ENCODE data around the gene SRGAP3.

Gene SRGAP3

DNA sequence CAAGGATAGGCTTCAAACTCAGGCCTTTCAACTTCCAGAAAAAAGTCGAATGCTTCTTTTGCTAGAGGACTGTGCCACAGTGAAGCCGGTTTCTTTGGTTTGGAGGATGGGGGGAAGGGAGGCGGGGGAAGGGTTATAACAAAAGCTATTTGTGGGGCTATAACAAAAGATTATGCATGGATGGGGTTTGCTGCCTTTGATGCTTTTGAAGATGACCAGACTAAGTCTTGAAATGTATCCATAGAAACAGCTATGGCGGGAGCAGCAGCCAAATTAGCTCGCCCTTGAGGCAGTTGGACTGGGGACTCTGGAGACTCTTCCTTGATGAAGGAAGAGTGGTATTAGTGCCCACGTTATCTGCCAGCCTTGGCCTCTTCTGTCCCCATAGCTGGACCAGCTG lies 47.5 kb downstream of the SRGAP3 start:
- no peak overlapping the region for H3K9ac ChIP-seq (ENCODE audit: low read length)
- no peaks in the 10 kb centered on the region for H3K27me3 ChIP-seq (ENCODE audit: control insufficient read depth, insufficient read depth, low read length)
- H3K4me3 ChIP-seq (ENCODE audit: low read depth, low read length) = no peak overlapping the region
- H3K36me3 ChIP-seq (ENCODE audit: control insufficient read depth, insufficient read depth, low read length) = no peaks in the 10 kb centered on the region
- no peak overlapping the region for H3K27ac ChIP-seq (ENCODE audit: low read depth, low read length)
- peaks cover 32% of the 10 kb centered on the region for H3K4me1 ChIP-seq (ENCODE audit: control insufficient read depth, insufficient read depth, low read length)
- no peaks in the 10 kb centered on the region for H3K9me3 ChIP-seq (ENCODE audit: control insufficient read depth, insufficient read depth, low read depth, low read length)

DNA sequence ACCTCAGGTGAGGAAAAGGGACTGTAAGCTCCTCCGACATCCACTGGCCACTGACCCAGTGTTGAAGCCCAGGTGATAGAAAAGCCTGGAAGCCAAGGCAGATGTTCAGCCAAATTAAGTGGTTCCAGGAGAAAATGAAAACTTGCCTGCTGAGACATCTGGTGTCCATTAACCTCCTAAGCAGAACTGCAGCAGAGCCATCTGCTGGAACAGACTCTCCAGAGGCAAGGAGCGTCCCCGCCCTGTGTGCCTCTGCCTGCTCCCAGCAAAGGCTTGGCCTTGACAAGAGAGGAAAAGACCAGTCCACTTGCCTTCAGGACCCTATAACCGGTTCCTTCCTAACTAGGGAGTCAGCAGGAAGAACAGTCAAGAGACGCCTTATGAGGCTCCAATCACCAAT lies 48.2 kb downstream of the SRGAP3 start:
- Histone ChIP-seq H3K36me3 (ENCODE audit: control insufficient read depth, insufficient read depth, low read length) (no peaks in the 10 kb centered on the region), H3K4me1 (ENCODE audit: control insufficient read depth, insufficient read depth, low read length) (peaks cover 32% of the 10 kb centered on the region), H3K4me3 (ENCODE audit: low read depth, low read length) (no peak overlapping the region), H3K27me3 (ENCODE audit: control insufficient read depth, insufficient read depth, low read length) (no peaks in the 10 kb centered on the region), H3K27ac (ENCODE audit: low read depth, low read length) (no peak overlapping the region), H3K9ac (ENCODE audit: low read length) (no peak overlapping the region), H3K9me3 (ENCODE audit: control insufficient read depth, insufficient read depth, low read depth, low read length) (no peaks in the 10 kb centered on the region)

DNA sequence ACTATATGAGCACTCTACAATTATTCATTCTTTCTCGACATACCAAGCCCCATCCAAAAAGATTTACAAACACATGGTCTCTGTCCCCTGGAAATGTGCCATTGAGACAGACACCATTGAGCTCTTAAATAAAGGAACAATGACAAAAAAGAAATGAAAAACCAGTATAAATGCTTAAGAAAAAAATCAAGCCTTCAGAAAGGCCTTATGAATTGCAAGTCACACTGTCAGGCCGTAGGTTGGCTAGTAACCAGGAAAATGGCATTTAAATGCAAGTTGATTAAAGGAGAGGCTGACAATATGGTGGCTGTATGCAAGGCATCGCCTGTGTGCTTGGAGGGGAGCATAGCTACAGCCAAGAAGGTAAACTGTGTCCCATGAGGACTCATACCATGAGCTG lies 49.7 kb downstream of the SRGAP3 start:
- no peaks in the 10 kb centered on the region for H3K27me3 ChIP-seq (ENCODE audit: control insufficient read depth, insufficient read depth, low read length)
- H3K9ac ChIP-seq (ENCODE audit: low read length) = no peak overlapping the region
- H3K9me3 ChIP-seq (ENCODE audit: control insufficient read depth, insufficient read depth, low read depth, low read length) = no peaks in the 10 kb centered on the region
- no peak overlapping the region for H3K27ac ChIP-seq (ENCODE audit: low read depth, low read length)
- H3K4me1 ChIP-seq (ENCODE audit: control insufficient read depth, insufficient read depth, low read length) = peaks cover 30% of the 10 kb centered on the region
- H3K36me3 ChIP-seq (ENCODE audit: control insufficient read depth, insufficient read depth, low read length) = no peaks in the 10 kb centered on the region
- H3K4me3 ChIP-seq (ENCODE audit: low read depth, low read length) = no peak overlapping the region

DNA sequence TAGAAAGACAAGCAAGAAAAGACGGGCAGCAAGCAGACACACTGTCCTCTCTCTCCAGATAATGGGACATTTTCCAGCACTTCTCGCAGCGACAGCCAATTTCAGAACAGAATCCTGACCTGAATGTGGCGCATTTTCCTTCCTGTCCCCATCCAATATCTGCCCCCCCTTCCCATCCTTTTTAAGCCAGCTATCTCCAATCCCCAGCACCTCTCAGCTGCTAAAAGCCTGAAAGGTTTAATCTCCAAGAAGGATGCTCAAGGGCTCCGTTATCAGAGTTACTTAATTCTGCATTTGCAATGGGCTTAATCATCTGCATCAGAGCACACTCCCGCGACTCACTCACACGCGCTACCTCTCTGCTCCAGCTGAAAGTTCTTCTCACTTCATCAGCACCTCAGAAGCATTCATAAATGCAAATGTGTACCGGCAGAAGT lies 50.5 kb downstream of the SRGAP3 start:
- Histone ChIP-seq H3K27me3 (ENCODE audit: control insufficient read depth, insufficient read depth, low read length) (no peaks in the 10 kb centered on the region), H3K9me3 (ENCODE audit: control insufficient read depth, insufficient read depth, low read depth, low read length) (no peaks in the 10 kb centered on the region), H3K4me3 (ENCODE audit: low read depth, low read length) (no peak overlapping the region), H3K4me1 (ENCODE audit: control insufficient read depth, insufficient read depth, low read length) (peaks cover 22% of the 10 kb centered on the region), H3K36me3 (ENCODE audit: control insufficient read depth, insufficient read depth, low read length) (no peaks in the 10 kb centered on the region), H3K9ac (ENCODE audit: low read length) (no peak overlapping the region), H3K27ac (ENCODE audit: low read depth, low read length) (no peak overlapping the region)

DNA sequence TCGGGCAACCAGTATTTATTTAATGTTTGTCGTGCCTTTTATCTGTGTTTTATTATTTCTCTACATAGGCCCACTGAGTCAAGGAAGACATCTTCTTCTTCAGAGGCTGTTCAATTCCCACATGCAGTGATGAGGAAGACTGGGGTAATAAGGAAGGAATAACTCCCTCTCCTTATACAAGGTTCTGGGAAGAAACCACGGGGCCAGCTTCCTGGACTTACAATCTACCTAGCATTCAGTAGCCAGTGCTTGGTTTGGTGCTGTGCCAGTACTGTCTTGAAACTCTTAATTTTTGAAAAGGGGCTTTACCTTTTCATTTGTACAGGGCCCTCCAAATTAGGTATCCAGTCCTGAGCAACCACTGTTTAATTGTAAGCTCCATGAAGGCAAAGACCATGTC lies 51.2 kb downstream of the SRGAP3 start:
- Histone ChIP-seq H3K4me1 (ENCODE audit: control insufficient read depth, insufficient read depth, low read length) (peaks cover 20% of the 10 kb centered on the region), H3K36me3 (ENCODE audit: control insufficient read depth, insufficient read depth, low read length) (no peaks in the 10 kb centered on the region), H3K9me3 (ENCODE audit: control insufficient read depth, insufficient read depth, low read depth, low read length) (no peaks in the 10 kb centered on the region), H3K27me3 (ENCODE audit: control insufficient read depth, insufficient read depth, low read length) (no peaks in the 10 kb centered on the region), H3K27ac (ENCODE audit: low read depth, low read length) (no peak overlapping the region), H3K4me3 (ENCODE audit: low read depth, low read length) (no peak overlapping the region), H3K9ac (ENCODE audit: low read length) (no peak overlapping the region)

DNA sequence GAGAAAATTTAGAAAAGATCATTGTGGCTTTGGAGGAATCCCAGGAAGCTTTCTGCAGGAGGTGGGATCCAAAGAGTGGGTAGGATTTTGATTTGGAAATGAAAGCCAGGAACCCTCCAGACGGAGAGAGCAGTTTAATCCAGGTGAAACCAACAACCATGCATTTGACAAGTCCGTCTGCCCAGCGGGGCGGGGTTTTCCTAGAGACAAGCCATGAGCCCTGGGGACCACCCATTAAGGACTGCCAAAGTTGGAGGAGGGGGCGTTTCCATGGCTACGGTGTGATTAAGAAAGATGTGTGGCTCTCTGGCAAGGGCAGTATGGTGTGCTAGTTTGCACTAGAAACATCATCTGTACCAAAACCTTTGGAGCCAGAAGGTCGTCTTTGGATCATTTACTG lies 53.4 kb downstream of the SRGAP3 start:
- Histone ChIP-seq H3K27me3 (ENCODE audit: control insufficient read depth, insufficient read depth, low read length) (no peaks in the 10 kb centered on the region), H3K36me3 (ENCODE audit: control insufficient read depth, insufficient read depth, low read length) (no peaks in the 10 kb centered on the region), H3K4me1 (ENCODE audit: control insufficient read depth, insufficient read depth, low read length) (peaks cover 11% of the 10 kb centered on the region; the same call in 1 of the 2 replicates), H3K9me3 (ENCODE audit: control insufficient read depth, insufficient read depth, low read depth, low read length) (no peaks in the 10 kb centered on the region), H3K4me3 (ENCODE audit: low read depth, low read length) (no peak overlapping the region), H3K27ac (ENCODE audit: low read depth, low read length) (no peak overlapping the region), H3K9ac (ENCODE audit: low read length) (no peak overlapping the region)

DNA sequence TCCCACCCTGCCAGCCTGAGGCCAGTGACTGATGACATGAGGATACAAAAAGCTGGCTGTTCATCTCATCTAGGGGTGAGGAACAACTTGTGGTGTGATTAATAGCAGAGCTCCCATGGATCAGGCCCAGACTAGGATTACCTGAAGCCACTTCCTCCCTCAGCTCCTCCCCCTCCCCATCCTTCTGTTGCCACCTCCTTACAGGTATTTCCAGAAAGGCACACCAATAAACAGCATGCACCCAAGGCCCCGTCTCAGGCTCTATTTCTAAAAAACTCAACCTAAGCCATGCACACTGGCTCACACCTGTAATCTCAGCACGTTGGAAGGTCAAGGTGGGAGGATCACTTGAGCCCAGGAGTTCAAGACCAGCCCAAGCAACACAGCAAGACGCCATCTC lies 54.1 kb downstream of the SRGAP3 start:
- peaks cover 11% of the 10 kb centered on the region; the same call in 1 of the 2 replicates for H3K4me1 ChIP-seq (ENCODE audit: control insufficient read depth, insufficient read depth, low read length)
- H3K9me3 ChIP-seq (ENCODE audit: control insufficient read depth, insufficient read depth, low read depth, low read length) = no peaks in the 10 kb centered on the region
- no peaks in the 10 kb centered on the region for H3K27me3 ChIP-seq (ENCODE audit: control insufficient read depth, insufficient read depth, low read length)
- H3K27ac ChIP-seq (ENCODE audit: low read depth, low read length) = no peak overlapping the region
- H3K4me3 ChIP-seq (ENCODE audit: low read depth, low read length) = no peak overlapping the region
- no peak overlapping the region for H3K9ac ChIP-seq (ENCODE audit: low read length)
- no peaks in the 10 kb centered on the region for H3K36me3 ChIP-seq (ENCODE audit: control insufficient read depth, insufficient read depth, low read length)

DNA sequence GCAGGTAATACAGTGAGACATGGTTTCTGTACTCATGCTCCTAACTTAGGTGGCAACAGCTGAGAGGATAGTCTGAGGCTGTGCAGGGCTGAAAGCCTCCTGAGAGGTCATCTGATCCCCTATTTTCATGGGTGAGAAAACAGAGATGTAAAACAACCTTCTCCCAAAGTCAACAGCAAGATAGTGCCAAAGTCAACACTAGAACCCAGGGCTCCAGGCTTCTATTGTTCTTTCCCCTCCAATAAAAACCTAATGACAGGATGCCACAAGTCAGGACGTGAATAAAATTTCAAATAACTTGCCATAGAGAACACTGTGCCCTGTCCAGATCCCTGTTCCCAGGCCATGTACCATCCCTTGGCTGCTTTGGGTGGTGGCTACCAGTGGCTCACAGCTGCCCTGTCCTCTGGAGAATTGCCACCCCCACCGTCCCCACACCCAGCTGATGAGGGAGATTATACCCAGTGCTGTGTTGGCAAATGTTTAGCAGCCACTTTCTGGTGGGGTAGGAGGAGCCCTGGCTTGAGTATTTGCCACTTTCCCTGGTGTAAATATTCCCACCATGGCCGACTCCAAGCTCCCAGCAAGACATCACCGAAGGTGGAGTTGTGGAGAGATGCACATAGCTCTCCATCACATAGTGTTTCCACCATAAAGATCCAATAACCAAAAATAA lies 54.8 kb downstream of the SRGAP3 start:
- H3K27me3 ChIP-seq (ENCODE audit: control insufficient read depth, insufficient read depth, low read length) = no peaks in the 10 kb centered on the region
- H3K9me3 ChIP-seq (ENCODE audit: control insufficient read depth, insufficient read depth, low read depth, low read length) = no peaks in the 10 kb centered on the region
- no peak overlapping the region for H3K4me3 ChIP-seq (ENCODE audit: low read depth, low read length)
- H3K27ac ChIP-seq (ENCODE audit: low read depth, low read length) = no peak overlapping the region
- no peak overlapping the region for H3K9ac ChIP-seq (ENCODE audit: low read length)
- H3K36me3 ChIP-seq (ENCODE audit: control insufficient read depth, insufficient read depth, low read length) = no peaks in the 10 kb centered on the region
- H3K4me1 ChIP-seq (ENCODE audit: control insufficient read depth, insufficient read depth, low read length) = peaks cover 11% of the 10 kb centered on the region; the same call in 1 of the 2 replicates

DNA sequence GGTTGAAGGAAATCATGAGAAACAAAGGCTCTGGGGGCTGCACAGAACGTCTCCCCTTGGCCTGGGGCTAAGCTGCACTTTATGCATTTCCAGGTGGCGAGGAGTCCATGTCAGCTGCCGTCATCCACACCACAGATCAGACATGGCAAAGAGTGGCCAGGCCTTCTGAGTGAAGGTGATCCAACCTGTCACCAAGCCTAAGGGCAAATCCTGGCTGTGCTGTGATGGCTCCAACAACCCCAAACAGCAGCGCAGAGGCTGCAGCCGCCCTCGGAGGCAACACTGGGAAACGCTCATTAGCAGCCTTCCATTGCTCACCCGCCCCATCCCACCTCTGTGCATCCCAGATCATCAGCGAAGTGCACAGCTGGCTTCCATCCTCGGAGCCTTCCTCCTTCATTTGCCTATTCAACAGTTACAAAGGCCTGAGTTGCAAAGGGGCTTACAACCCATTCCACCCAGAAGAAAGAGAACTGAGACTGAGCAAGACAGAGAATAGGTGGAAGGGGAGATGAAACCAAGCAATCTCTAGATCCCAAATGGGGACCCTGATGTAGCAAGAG lies 55.7 kb downstream of the SRGAP3 start:
- peaks cover 6% of the 10 kb centered on the region; the same call in 1 of the 2 replicates for H3K4me1 ChIP-seq (ENCODE audit: control insufficient read depth, insufficient read depth, low read length)
- no peak overlapping the region for H3K27ac ChIP-seq (ENCODE audit: low read depth, low read length)
- no peaks in the 10 kb centered on the region for H3K27me3 ChIP-seq (ENCODE audit: control insufficient read depth, insufficient read depth, low read length)
- no peaks in the 10 kb centered on the region for H3K9me3 ChIP-seq (ENCODE audit: control insufficient read depth, insufficient read depth, low read depth, low read length)
- H3K36me3 ChIP-seq (ENCODE audit: control insufficient read depth, insufficient read depth, low read length) = no peaks in the 10 kb centered on the region
- no peak overlapping the region for H3K4me3 ChIP-seq (ENCODE audit: low read depth, low read length)
- no peak overlapping the region for H3K9ac ChIP-seq (ENCODE audit: low read length)

DNA sequence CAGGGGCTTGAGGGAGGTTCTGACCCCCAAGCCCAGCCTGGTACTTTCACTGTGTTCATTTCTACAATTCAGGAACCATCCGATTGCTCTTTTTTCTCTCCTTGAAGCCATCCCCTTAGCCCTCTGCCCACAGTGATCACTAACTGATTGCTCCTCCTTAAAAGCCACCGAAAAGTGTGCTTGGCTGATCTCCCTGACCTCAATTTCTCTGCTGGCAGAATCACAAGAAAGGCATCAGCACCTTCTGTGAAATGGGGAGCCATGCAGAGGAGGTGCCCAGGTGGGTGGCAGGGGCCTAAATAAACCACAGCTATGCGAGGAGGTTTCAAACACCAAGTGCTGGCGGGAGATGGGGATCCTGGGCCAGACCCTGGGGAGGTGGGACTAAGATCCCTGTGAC lies 56.2 kb downstream of the SRGAP3 start:
- Histone ChIP-seq H3K9ac (ENCODE audit: low read length) (no peak overlapping the region), H3K9me3 (ENCODE audit: control insufficient read depth, insufficient read depth, low read depth, low read length) (no peaks in the 10 kb centered on the region), H3K4me1 (ENCODE audit: control insufficient read depth, insufficient read depth, low read length) (peaks cover under 1% of the 10 kb centered on the region; the same call in 1 of the 2 replicates), H3K27me3 (ENCODE audit: control insufficient read depth, insufficient read depth, low read length) (no peaks in the 10 kb centered on the region), H3K4me3 (ENCODE audit: low read depth, low read length) (no peak overlapping the region), H3K27ac (ENCODE audit: low read depth, low read length) (no peak overlapping the region), H3K36me3 (ENCODE audit: control insufficient read depth, insufficient read depth, low read length) (no peaks in the 10 kb centered on the region)

DNA sequence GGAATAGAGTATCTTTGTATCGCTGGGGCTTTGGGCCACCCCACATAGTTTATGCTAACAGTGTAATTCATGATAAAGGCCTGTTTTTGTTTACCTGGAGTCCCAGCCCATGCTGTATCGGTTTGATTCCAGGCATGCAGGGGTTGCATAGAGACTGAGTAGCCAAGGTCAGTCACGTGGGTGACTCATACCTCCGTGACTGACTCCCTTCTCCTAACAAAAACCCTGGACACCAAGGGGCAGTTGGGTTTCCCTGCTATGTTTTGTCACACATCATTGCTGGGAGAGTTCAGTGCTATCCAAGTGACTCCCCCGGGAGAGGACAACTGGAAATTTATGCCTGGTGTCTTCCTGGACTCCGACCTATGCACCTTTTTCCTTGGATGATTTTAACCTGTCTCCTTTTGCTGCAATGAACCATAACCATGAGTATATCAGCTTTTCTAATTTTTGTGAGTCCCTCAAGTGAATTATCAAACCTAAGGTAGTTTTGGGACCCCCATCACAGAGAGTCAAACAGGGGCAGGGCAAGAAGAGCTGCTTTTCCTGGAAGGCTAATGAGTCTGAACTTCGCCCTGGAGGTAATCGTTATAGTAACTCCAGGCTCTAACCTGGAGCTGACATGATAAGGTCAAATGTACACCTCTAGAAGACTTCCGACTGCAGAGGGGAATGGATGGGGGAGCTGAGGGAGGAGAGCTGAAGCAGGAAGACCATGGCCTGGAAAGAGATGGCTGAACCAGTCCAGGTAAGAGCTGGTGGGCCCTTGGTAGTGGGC lies 57.0 kb downstream of the SRGAP3 start:
- H3K27me3 ChIP-seq (ENCODE audit: control insufficient read depth, insufficient read depth, low read length) = no peaks in the 10 kb centered on the region
- no peaks in the 10 kb centered on the region for H3K9me3 ChIP-seq (ENCODE audit: control insufficient read depth, insufficient read depth, low read depth, low read length)
- no peak overlapping the region for H3K9ac ChIP-seq (ENCODE audit: low read length)
- no peak overlapping the region for H3K27ac ChIP-seq (ENCODE audit: low read depth, low read length)
- H3K4me3 ChIP-seq (ENCODE audit: low read depth, low read length) = no peak overlapping the region
- H3K36me3 ChIP-seq (ENCODE audit: control insufficient read depth, insufficient read depth, low read length) = no peaks in the 10 kb centered on the region
- H3K4me1 ChIP-seq (ENCODE audit: control insufficient read depth, insufficient read depth, low read length) = no peaks in the 10 kb centered on the region

Data from HUES6 (cell line).